ENCODE data around the gene MUSK. TPM values are rescaled to one million over a fixed set of nuclear protein-coding genes. Genes with fewer than 3 reads are reported as not detected.
"Not testable (repeated sequence)": the region's sequence is repeated elsewhere in the genome, so short reads cannot be mapped to it uniquely, and the experiment has no call there.

MUSK gene
- total and polyA plus RNA-seq, 2 donors (not counting 1 experiment from before 2014, with no cell fraction given) = not detected

GRCh38 chr9:110691002-110691549, 22.5 kb downstream of the MUSK start:
- H3K4me3 ChIP-seq (ENCODE audit: control extremely low read depth in 1 of 5, extremely low read depth in 1 of 5, insufficient read depth in 1 of 5, low read depth in 2 of 5, low read length in 4 of 5) = no peak overlapping the region
- no peak overlapping the region for H3K27ac Mint-ChIP-seq
- no peak for ATAC-seq (ENCODE audit: low read depth)
- H3K4me1 ChIP-seq (ENCODE audit: control insufficient read depth in 2 of 2, insufficient read depth in 2 of 2, low read length in 2 of 2) = no peaks in the 10 kb centered on the region
- peaks cover 3% of the 10 kb centered on the region for H3K9me3 Mint-ChIP-seq (ENCODE audit: insufficient read depth)
- no peak for DNase-seq
- CTCF ChIA-PET = no interaction called here
- no peak overlapping the region for H3K4me2 ChIP-seq (replicated peaks; ENCODE audit: low read depth, low read length, poor library complexity, severe bottlenecking)
- no peak overlapping the region for H2AFZ ChIP-seq (ENCODE audit: insufficient read depth, low read depth, low read length, poor library complexity, severe bottlenecking)
- TF ChIP-seq EZH2 (IDR thresholded peaks at IDR 0.05; ENCODE audit: borderline replicate concordance, insufficient read depth, low read depth, low read length, poor library complexity, severe bottlenecking) = no peak
- no peak for TF ChIP-seq CTCF (IDR thresholded peaks at IDR 0.05)
- no peaks in the 10 kb centered on the region for H3K79me2 ChIP-seq (ENCODE audit: control insufficient read depth, insufficient read depth, low read length)
- no peaks in the 10 kb centered on the region for H3K4me1 Mint-ChIP-seq
- H4K20me1 ChIP-seq (ENCODE audit: control insufficient read depth, insufficient read depth, low read length, poor library complexity, severe bottlenecking) = no peaks in the 10 kb centered on the region
- H3K27me3 ChIP-seq (replicated peaks in 1 of 4; ENCODE audit: control extremely low read depth in 1 of 4, control insufficient read depth in 3 of 4, insufficient read depth in 4 of 4, low read length in 3 of 4) = no peaks in the 10 kb centered on the region
- 100% methylated on average over 5 of the region's 5 CpGs for WGBS (ENCODE audit: insufficient coverage)
- no peaks in the 10 kb centered on the region for H3K27me3 Mint-ChIP-seq
- intact Hi-C loops (cut with micrococcal nuclease) = no loop called here
- no peak overlapping the region for H3K4me3 Mint-ChIP-seq
- POLR2A ChIA-PET = no interaction called here
- H3K27ac ChIP-seq (ENCODE audit: low read length in 2 of 2) = no peak overlapping the region
- no peak overlapping the region for H3K9ac ChIP-seq (ENCODE audit: low read length)
- H3K9me3 ChIP-seq (ENCODE audit: control extremely low read depth in 1 of 3, control insufficient read depth in 2 of 3, insufficient read depth in 1 of 3, low read length in 2 of 3) = no peaks in the 10 kb centered on the region
- no peaks in the 10 kb centered on the region for H3K36me3 ChIP-seq (replicated peaks in 1 of 2; ENCODE audit: control extremely low read depth in 1 of 2, control insufficient read depth in 1 of 2, extremely low read depth in 1 of 2, insufficient read depth in 2 of 2, low read length in 1 of 2)

DNA sequence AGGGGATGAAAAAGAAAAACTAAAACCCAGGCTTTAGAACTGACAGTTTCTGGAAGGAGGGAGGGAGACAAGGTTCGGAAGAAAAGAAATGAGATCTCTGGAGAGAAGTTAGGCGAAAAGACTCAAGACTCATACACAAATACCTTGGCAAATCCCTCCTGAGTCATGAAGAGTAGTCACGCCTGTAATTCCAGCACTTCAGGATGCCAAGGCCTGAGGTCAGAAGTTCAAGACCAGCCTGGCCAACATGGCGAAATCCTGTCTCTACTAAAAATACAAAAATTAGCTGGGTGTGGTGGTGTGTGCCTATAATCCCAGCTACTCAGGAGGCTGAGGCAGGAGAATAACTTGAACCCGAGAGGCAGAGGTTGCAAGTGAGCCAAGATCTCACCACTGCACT, 27.3 kb downstream of the MUSK start:
- ATAC-seq (ENCODE audit: low read depth); H3K4me3 Mint-ChIP-seq; H3K4me1 Mint-ChIP-seq; H3K27ac ChIP-seq (ENCODE audit: low read length in 2 of 2); H3K27me3 Mint-ChIP-seq; H3K27ac Mint-ChIP-seq; H3K9me3 Mint-ChIP-seq (ENCODE audit: insufficient read depth); H3K79me2 ChIP-seq (ENCODE audit: control insufficient read depth, insufficient read depth, low read length); CTCF ChIA-PET; DNase-seq; H4K20me1 ChIP-seq (ENCODE audit: control insufficient read depth, insufficient read depth, low read length, poor library complexity, severe bottlenecking); H3K27me3 ChIP-seq (replicated peaks in 1 of 4; ENCODE audit: control extremely low read depth in 1 of 4, control insufficient read depth in 3 of 4, insufficient read depth in 4 of 4, low read length in 3 of 4); H3K4me2 ChIP-seq (replicated peaks; ENCODE audit: low read depth, low read length, poor library complexity, severe bottlenecking); H3K4me1 ChIP-seq (ENCODE audit: control insufficient read depth in 2 of 2, insufficient read depth in 2 of 2, low read length in 2 of 2); H3K9me3 ChIP-seq (ENCODE audit: control extremely low read depth in 1 of 3, control insufficient read depth in 2 of 3, insufficient read depth in 1 of 3, low read length in 2 of 3); H3K36me3 ChIP-seq (replicated peaks in 1 of 2; ENCODE audit: control extremely low read depth in 1 of 2, control insufficient read depth in 1 of 2, extremely low read depth in 1 of 2, insufficient read depth in 2 of 2, low read length in 1 of 2); intact Hi-C loops (cut with micrococcal nuclease); POLR2A ChIA-PET; H2AFZ ChIP-seq (ENCODE audit: insufficient read depth, low read depth, low read length, poor library complexity, severe bottlenecking); H3K9ac ChIP-seq (ENCODE audit: low read length); H3K4me3 ChIP-seq (ENCODE audit: control extremely low read depth in 1 of 5, extremely low read depth in 1 of 5, insufficient read depth in 1 of 5, low read depth in 2 of 5, low read length in 4 of 5): not testable (repeated sequence)
- 100% methylated on average over 2 of the region's 5 CpGs for WGBS (ENCODE audit: insufficient coverage)
